Neuronal stem cell (in vitro differentiated cells): Measurements from ENCODE around the gene NALCN.

Experiments used
- DNase-seq: peaks from one replicate; pipeline ENCODE4 v3.0.0-alpha.2; 2013; ENCODE audit warnings: low spot score
- H2AFZ ChIP-seq: one replicate; pipeline ENCODE4 v1.6.1; 2013; ENCODE audit warnings: mild to moderate bottlenecking, low read length, inconsistent platforms
- H2AK5ac ChIP-seq: 2 replicates; pipeline ENCODE4 v1.6.1; 2013; ENCODE audit warnings: low read depth, mild to moderate bottlenecking, inconsistent platforms, low read length, moderate library complexity, mixed read lengths
- H2BK120ac ChIP-seq: 2 replicates; pipeline ENCODE4 v1.6.1; 2013; ENCODE audit warnings: low read depth, mild to moderate bottlenecking, inconsistent platforms, low read length, moderate library complexity, mixed read lengths
- H2BK12ac ChIP-seq: one replicate; pipeline ENCODE4 v1.6.1; 2013; ENCODE audit warnings: low read length, inconsistent platforms
- H2BK15ac ChIP-seq: 2 replicates; pipeline ENCODE4 v1.6.1; 2013; ENCODE audit warnings: mild to moderate bottlenecking, low read length, inconsistent platforms, mixed read lengths
- H2BK5ac ChIP-seq: one replicate; pipeline ENCODE4 v1.6.1; 2013; ENCODE audit warnings: inconsistent platforms, mild to moderate bottlenecking, low read length, moderate library complexity
- H3K14ac ChIP-seq: one replicate; pipeline ENCODE4 v1.6.1; 2013; ENCODE audit warnings: low read length, inconsistent platforms
- H3K18ac ChIP-seq: 2 replicates; pipeline ENCODE4 v1.6.1; 2013; ENCODE audit warnings: low read length, inconsistent platforms
- H3K23ac ChIP-seq: 2 replicates; pipeline ENCODE4 v1.6.1; 2013; ENCODE audit warnings: low read depth, mild to moderate bottlenecking, mixed read lengths, low read length, inconsistent platforms; ENCODE audit not compliant: poor library complexity
- H3K27ac ChIP-seq: replicated peaks from 3 replicates; pipeline ENCODE4 v1.5.1; 2013; ENCODE audit warnings: low read length, inconsistent platforms
- H3K27me3 ChIP-seq, 3 experiments: 2 replicates each; pipeline ENCODE4 v1.6.1; 2013; ENCODE audit warnings: low read length in 3 of 3, mild to moderate bottlenecking in 2 of 3, inconsistent platforms in 1 of 3, low read depth in 1 of 3, mixed read lengths in 1 of 3, moderate library complexity in 1 of 3; ENCODE audit not compliant: control insufficient read depth in 3 of 3, insufficient read depth in 3 of 3
- H3K36me3 ChIP-seq, 2 donors: replicated peaks in 1 of 2; 2 replicates each; pipeline ENCODE4 v1.6.1; 2013; ENCODE audit warnings: low read length in 2 of 2; ENCODE audit not compliant: control insufficient read depth in 2 of 2, insufficient read depth in 2 of 2
- H3K4ac ChIP-seq: 2 replicates; pipeline ENCODE4 v1.6.1; 2013; ENCODE audit warnings: inconsistent platforms, mild to moderate bottlenecking, low read length, moderate library complexity
- H3K4me1 ChIP-seq, 2 donors: 1 replicate in 1 of 2; 2 replicates in 1 of 2; pipeline ENCODE4 v1.6.1; 2013; ENCODE audit warnings: low read length in 2 of 2, low read depth in 1 of 2; ENCODE audit not compliant: control insufficient read depth in 2 of 2, insufficient read depth in 1 of 2
- H3K4me2 ChIP-seq: one replicate; pipeline ENCODE4 v1.6.1; 2013; ENCODE audit warnings: mild to moderate bottlenecking, low read length, inconsistent platforms; ENCODE audit not compliant: insufficient read depth, poor library complexity, severe bottlenecking
- H3K4me3 ChIP-seq, 2 donors: 2 replicates each; pipeline ENCODE4 v1.5.1; 2013; ENCODE audit warnings: low read length in 2 of 2, mild to moderate bottlenecking in 2 of 2, inconsistent platforms in 1 of 2, moderate library complexity in 1 of 2
- H3K79me1 ChIP-seq: one replicate; pipeline ENCODE4 v1.6.1; 2013; ENCODE audit warnings: low read depth, mild to moderate bottlenecking, inconsistent platforms, low read length, moderate library complexity
- H3K9ac ChIP-seq: one replicate; pipeline ENCODE4 v1.6.1; 2013; ENCODE audit warnings: mild to moderate bottlenecking, low read depth, low read length, inconsistent platforms; ENCODE audit not compliant: poor library complexity
- H3K9me3 ChIP-seq, 2 donors: replicated peaks in 1 of 2; 2 replicates each; pipeline versions ENCODE3 to v1.6.1; 2013; ENCODE audit warnings: low read length in 2 of 2, mild to moderate bottlenecking in 2 of 2, inconsistent platforms in 1 of 2, low read depth in 1 of 2, mixed read lengths in 1 of 2, moderate library complexity in 1 of 2; ENCODE audit not compliant: control insufficient read depth in 2 of 2, insufficient read depth in 1 of 2
- H4K8ac ChIP-seq: one replicate; pipeline ENCODE4 v1.6.1; 2013; ENCODE audit warnings: low read depth, mild to moderate bottlenecking, inconsistent platforms, low read length, moderate library complexity
- H4K91ac ChIP-seq: one replicate; pipeline ENCODE4 v1.6.1; 2013; ENCODE audit warnings: low read length, low read depth, mild to moderate bottlenecking, inconsistent platforms; ENCODE audit not compliant: poor library complexity
- WGBS, 2 donors: extraction: QIAGEN DNeasy Blood & Tissue Kit; methylation state at CpG; one replicate each; pipeline ENCODE4 v1.1.7; 2013; ENCODE audit warnings: missing lambda C conversion rate in 2 of 2, mixed read lengths in 1 of 2; ENCODE audit not compliant: insufficient read length in 2 of 2, insufficient replicate concordance in 1 of 2; ENCODE audit errors: extremely low coverage in 2 of 2; 5-methylcytosine and 5-hydroxymethylcytosine counted together

The NALCN gene

GRCh38 chr13:101140087-101140770, 276.1 kb downstream of the NALCN start:
- H3K36me3 ChIP-seq: no peaks in the 10 kb centered on the region
- H3K9me3 ChIP-seq: no peaks in the 10 kb centered on the region
- H3K9ac ChIP-seq: no peak overlapping the region
- no peaks in the 10 kb centered on the region for H3K27me3 ChIP-seq
- no peak overlapping the region for H3K18ac ChIP-seq
- no peak for DNase-seq
- H2BK120ac ChIP-seq: no peak overlapping the region
- WGBS, 2 donors: no CpG with 5 or more reads among the region's 9 CpGs
- no peak overlapping the region for H3K27ac ChIP-seq
- no peak overlapping the region for H3K23ac ChIP-seq
- no peak overlapping the region for H3K4ac ChIP-seq
- H3K14ac ChIP-seq: no peak overlapping the region
- H4K8ac ChIP-seq: no peak overlapping the region
- H3K4me3 ChIP-seq: no peak overlapping the region
- H3K4me1 ChIP-seq: peaks cover 0 to 6% of the 10 kb centered on the region in 2 donors
- H3K79me1 ChIP-seq: no peaks in the 10 kb centered on the region
- no peak overlapping the region for H4K91ac ChIP-seq
- no peak overlapping the region for H2AFZ ChIP-seq
- H2BK15ac ChIP-seq: no peak overlapping the region
- no peak overlapping the region for H2BK5ac ChIP-seq
- no peak overlapping the region for H2BK12ac ChIP-seq
- no peak overlapping the region for H2AK5ac ChIP-seq
- H3K4me2 ChIP-seq: no peak overlapping the region

DNA sequence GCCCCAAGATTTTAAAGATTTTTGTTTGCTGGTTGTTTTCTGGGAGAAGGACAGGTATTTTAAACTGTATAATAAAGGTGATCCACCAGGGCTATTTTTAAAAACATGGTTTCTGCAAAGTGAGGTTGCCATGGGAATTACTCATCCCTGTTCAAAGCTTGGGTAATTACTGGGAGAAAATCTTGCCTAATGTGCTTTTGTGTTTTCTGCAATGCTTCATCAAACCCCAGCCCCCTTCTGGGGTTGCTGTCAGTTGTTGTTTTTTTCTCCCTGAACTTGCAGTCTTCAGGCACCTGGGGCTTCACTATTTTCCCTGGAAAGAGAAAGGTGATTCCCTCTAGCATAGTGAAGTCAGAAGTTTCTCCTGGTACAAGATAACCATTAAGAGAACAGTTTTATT, 277.2 kb downstream of the NALCN start:
- Histone ChIP-seq H3K9me3 (no peaks in the 10 kb centered on the region), H2AFZ (no peak overlapping the region), H2BK12ac (no peak overlapping the region), H3K23ac (no peak overlapping the region), H3K4ac (no peak overlapping the region), H3K4me3 (no peak overlapping the region), H3K27me3 (no peaks in the 10 kb centered on the region), H4K91ac (no peak overlapping the region), H3K36me3 (no peaks in the 10 kb centered on the region), H3K79me1 (no peaks in the 10 kb centered on the region), H2BK5ac (no peak overlapping the region), H2BK120ac (no peak overlapping the region), H2BK15ac (no peak overlapping the region), H2AK5ac (no peak overlapping the region), H3K4me2 (no peak overlapping the region), H3K18ac (no peak overlapping the region), H3K14ac (no peak overlapping the region), H3K9ac (no peak overlapping the region), H3K27ac (no peak overlapping the region), H3K4me1 (peaks cover 0 to 6% of the 10 kb centered on the region in 2 donors), H4K8ac (no peak overlapping the region)
- DNase-seq: no peak

- H2AFZ ChIP-seq: no peak overlapping the region
- H4K8ac ChIP-seq: no peak overlapping the region
- no peak overlapping the region for H2BK15ac ChIP-seq
- H3K27me3 ChIP-seq: no peaks in the 10 kb centered on the region
- H3K23ac ChIP-seq: no peak overlapping the region
- no peak overlapping the region for H2BK5ac ChIP-seq
- H3K36me3 ChIP-seq: no peaks in the 10 kb centered on the region
- WGBS, 2 donors: no CpG with 5 or more reads among the region's 5 CpGs
- H3K4me3 ChIP-seq: no peak overlapping the region
- H3K27ac ChIP-seq: no peak overlapping the region
- H3K4ac ChIP-seq: no peak overlapping the region
- no peak overlapping the region for H4K91ac ChIP-seq
- H3K18ac ChIP-seq: no peak overlapping the region
- H3K9me3 ChIP-seq: no peaks in the 10 kb centered on the region
- no peaks in the 10 kb centered on the region for H3K4me1 ChIP-seq
- no peak overlapping the region for H3K14ac ChIP-seq
- no peak overlapping the region for H2BK120ac ChIP-seq
- no peak overlapping the region for H2BK12ac ChIP-seq
- H3K79me1 ChIP-seq: no peaks in the 10 kb centered on the region
- H3K9ac ChIP-seq: no peak overlapping the region
- no peak overlapping the region for H2AK5ac ChIP-seq
- no peak overlapping the region for H3K4me2 ChIP-seq
- DNase-seq: peak; percentile 61
These were observed 288.5 kb downstream of the NALCN start for GRCh38 chr13:101127741-101128353.

DNA sequence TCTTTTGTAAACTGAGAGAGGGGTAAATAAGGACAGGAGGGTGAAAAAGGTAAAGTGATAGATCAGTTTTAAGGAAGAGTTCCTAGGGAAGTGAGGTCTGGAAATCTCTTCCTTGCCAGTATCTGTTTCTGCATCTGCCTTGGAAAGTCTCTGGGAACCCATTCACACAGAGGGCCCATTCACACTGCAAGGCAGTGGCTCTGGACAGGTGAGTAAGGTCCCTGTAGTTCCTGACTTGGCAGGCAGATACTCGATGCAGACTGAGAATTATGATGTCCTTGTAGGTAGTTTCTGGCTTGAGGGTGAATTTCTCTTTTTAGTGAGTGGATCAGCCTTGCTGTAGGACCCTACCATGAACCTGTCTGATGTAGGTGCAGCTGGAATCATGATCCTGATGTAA, 293.3 kb downstream of the NALCN start:
- no peaks in the 10 kb centered on the region for H3K36me3 ChIP-seq
- no peak overlapping the region for H3K23ac ChIP-seq
- no peak overlapping the region for H3K4ac ChIP-seq
- no peak overlapping the region for H2BK120ac ChIP-seq
- H3K9me3 ChIP-seq: no peaks in the 10 kb centered on the region
- no peak overlapping the region for H3K4me3 ChIP-seq
- no peak for DNase-seq
- H3K9ac ChIP-seq: no peak overlapping the region
- H2BK5ac ChIP-seq: no peak overlapping the region
- H2AK5ac ChIP-seq: no peak overlapping the region
- H3K18ac ChIP-seq: no peak overlapping the region
- no peak overlapping the region for H3K27ac ChIP-seq
- no peak overlapping the region for H2BK15ac ChIP-seq
- no peak overlapping the region for H3K14ac ChIP-seq
- H2AFZ ChIP-seq: no peak overlapping the region
- no peak overlapping the region for H4K8ac ChIP-seq
- H3K79me1 ChIP-seq: no peaks in the 10 kb centered on the region
- no peak overlapping the region for H2BK12ac ChIP-seq
- WGBS, 2 donors: no CpG with 5 or more reads among the region's 1 CpG
- no peak overlapping the region for H4K91ac ChIP-seq
- no peaks in the 10 kb centered on the region for H3K4me1 ChIP-seq
- H3K4me2 ChIP-seq: no peak overlapping the region
- no peaks in the 10 kb centered on the region for H3K27me3 ChIP-seq
